ENCODE results near the gene SPTLC2. TPM values are rescaled to one million over a fixed set of nuclear protein-coding genes. Genes with fewer than 3 reads are reported as not detected.

Gene SPTLC2
- total and polyA plus RNA-seq, 2 of the 13 experiments (the other 11 are each of a cell fraction or from before 2014, with no cell fraction given) = 17.4 to 17.5 TPM

- TF ChIP-seq MED13 (CRISPR knock-in tag; IDR thresholded peaks at IDR 0.05) (no peak), ZNF441 (CRISPR knock-in tag; IDR thresholded peaks at IDR 0.05; ENCODE audit: borderline replicate concordance) (peak; percentile 77; the same call in 1 of the 2 replicates), ZNF724P (CRISPR knock-in tag; IDR thresholded peaks at IDR 0.05; ENCODE audit: borderline replicate concordance) (no peak), ZNF256 (CRISPR knock-in tag; conservative IDR thresholded peaks at IDR 0.05) (no peak), SETDB1 (CRISPR knock-in tag; IDR thresholded peaks at IDR 0.05; ENCODE audit: borderline replicate concordance) (no peak), CBX5 (CRISPR knock-in tag; IDR thresholded peaks at IDR 0.05; ENCODE audit: borderline replicate concordance) (0 out of 2 replicates have a peak, but pooled peaks have one; percentile 13), MTF1 (CRISPR knock-in tag; IDR thresholded peaks at IDR 0.05) (no peak), POLR2AphosphoS2 (IDR thresholded peaks at IDR 0.05; ENCODE audit: low read depth, low read length) (no peak), TCF7 (IDR thresholded peaks at IDR 0.05; ENCODE audit: low read depth) (no peak), EHMT2 (IDR thresholded peaks at IDR 0.05; ENCODE audit: borderline replicate concordance, low read depth, low read length) (no peak), ZNF780A (CRISPR knock-in tag; IDR thresholded peaks at IDR 0.05) (no peak), ZBTB39 (CRISPR knock-in tag; IDR thresholded peaks at IDR 0.05) (0 out of 2 replicates have a peak, but pooled peaks have one; percentile 51), USF2 (IDR thresholded peaks at IDR 0.05; ENCODE audit: low read depth, low read length) (peak; percentile 83), USF2 (CRISPR knock-in tag; IDR thresholded peaks at IDR 0.05; ENCODE audit: borderline replicate concordance) (peak; percentile 81; the same call in 1 of the 2 replicates), CSRNP1 (CRISPR knock-in tag; IDR thresholded peaks at IDR 0.05) (peak; percentile 63; the same call in 1 of the 2 replicates), MAZ (IDR thresholded peaks at IDR 0.05; ENCODE audit: borderline replicate concordance, low read depth, low read length) (peak; percentile 90), MAZ (CRISPR knock-in tag; IDR thresholded peaks at IDR 0.05; ENCODE audit: low read depth) (peak; percentile 93), ZNF17 (CRISPR knock-in tag; IDR thresholded peaks at IDR 0.05) (no peak), NFRKB (IDR thresholded peaks at IDR 0.05) (no peak), KDM2A (CRISPR knock-in tag; IDR thresholded peaks at IDR 0.05; ENCODE audit: borderline replicate concordance, low read depth) (peak; percentile 88), PLSCR1 (CRISPR knock-in tag; IDR thresholded peaks at IDR 0.05; ENCODE audit: borderline replicate concordance) (no peak), PAX8 (CRISPR knock-in tag; IDR thresholded peaks at IDR 0.05; ENCODE audit: borderline replicate concordance) (no peak), MAX (IDR thresholded peaks at IDR 0.05) (peak; percentile 76), ZNF501 (CRISPR knock-in tag; IDR thresholded peaks at IDR 0.05) (peak; percentile 76)
These were observed at the start of gene SPTLC2 (continued) for GRCh38 chr14:77616454-77617229.
